GM10266 (cell line): Measurements from ENCODE around the gene PTPRC.

ENCODE experiments used
- DNase-seq: peaks from one replicate; pipeline ENCODE4 v3.0.0; 2012; ENCODE audit errors: extremely low spot score
- CTCF ChIP-seq: IDR thresholded peaks from 2 replicates; pipeline ENCODE4 v1.5.1; 2012; ENCODE audit warnings: mild to moderate bottlenecking, low read depth; ENCODE audit not compliant: control insufficient read depth, insufficient read depth; ENCODE audit errors: missing control alignments

Gene PTPRC

GRCh38 chr1:198682850-198683249 lies 44.0 kb downstream of the PTPRC start:
- DNase-seq, result no peak

GRCh38 chr1:198683449-198683848 lies 44.6 kb downstream of the PTPRC start:
- no peak for DNase-seq
- no peak for TF ChIP-seq CTCF

More at GRCh38 chr1:198682850-198683249, 44.0 kb downstream of the PTPRC start:
- TF ChIP-seq CTCF, result no peak

- TF ChIP-seq CTCF, result peak; percentile 39
- no peak for DNase-seq
These were observed 47.4 kb downstream of the PTPRC start for GRCh38 chr1:198686069-198686728.

- DNase-seq, result no peak
- TF ChIP-seq CTCF, result no peak
These were observed 48.6 kb downstream of the PTPRC start for GRCh38 chr1:198687429-198687828.

- no peak for TF ChIP-seq CTCF
- DNase-seq, result no peak
These were observed 52.2 kb downstream of the PTPRC start for GRCh38 chr1:198691063-198691462.

- no peak for TF ChIP-seq CTCF
- DNase-seq, result no peak
These were observed 54.5 kb downstream of the PTPRC start for GRCh38 chr1:198693321-198693720.

GRCh38 chr1:198694542-198694941 lies 55.7 kb downstream of the PTPRC start:
- TF ChIP-seq CTCF, result no peak
- no peak for DNase-seq
